IMR-90 (cell line): ENCODE data around the gene TRMT10B. TPM values are rescaled to one million over a fixed set of nuclear protein-coding genes. Genes with fewer than 3 reads are reported as not detected.

Experiments
- ATAC-seq: fragments of 200-7000 bp; cut with Tn5 transposase; 2 replicates; pipeline ENCODE4 v1.9.1; 2020; ENCODE audit warnings: low read depth, mild to moderate bottlenecking, moderate library complexity
- Bru-seq: library from RNA; stranded (reverse); fragments of 400-500 nt; gene quantifications from one replicate; lab custom pipeline; 2021; lab: Mats Ljungman, UMichigan
- BruChase-seq, 2 experiments: library from RNA; stranded (reverse); fragments of 400-500 nt; gene quantifications; one replicate each; lab custom pipeline; 2021; lab: Mats Ljungman, UMichigan
- BruUV-seq: library from RNA; stranded (reverse); fragments of 400-500 nt; replicated peaks from 2 replicates; lab custom pipeline; 2021; lab: Mats Ljungman, UMichigan
- CTCF ChIA-PET: fragments of 300-600 bp; formaldehyde crosslinking; extraction: SDS; loops from one replicate; lab custom pipeline; 2021; ENCODE audit warnings: antibody characterized with exemption; lab: Yijun Ruan, JAX
- POLR2A ChIA-PET: fragments of 300-600 bp; sonication (Branson Sonifier 250); formaldehyde crosslinking; loops from one replicate; lab custom pipeline; 2022; ENCODE audit warnings: antibody characterized with exemption; ENCODE audit not compliant: unreplicated experiment; lab: Charles Lee
- DNase-seq: peaks from one replicate; pipeline ENCODE4 v3.0.0; 2013
- H2AFZ ChIP-seq: replicated peaks from 2 replicates; pipeline ENCODE3; 2013; ENCODE audit warnings: low read length, mild to moderate bottlenecking; ENCODE audit not compliant: poor library complexity
- H2AK5ac ChIP-seq: 2 replicates; pipeline ENCODE4 v1.6.1; 2013; ENCODE audit warnings: low read depth, low read length, inconsistent platforms
- H2AK9ac ChIP-seq: replicated peaks from 2 replicates; pipeline ENCODE3; 2013; ENCODE audit warnings: mild to moderate bottlenecking, low read depth, low read length, moderate library complexity; ENCODE audit not compliant: poor library complexity
- H2BK120ac ChIP-seq: 2 replicates; pipeline ENCODE4 v1.6.1; 2013; ENCODE audit warnings: low read depth, low read length, inconsistent platforms
- H2BK15ac ChIP-seq: 3 replicates; pipeline ENCODE4 v1.6.1; 2013; ENCODE audit warnings: low read depth, low read length, inconsistent platforms
- H2BK20ac ChIP-seq: 2 replicates; pipeline ENCODE4 v1.6.1; 2013; ENCODE audit warnings: low read depth, mild to moderate bottlenecking, inconsistent platforms, low read length, moderate library complexity
- H2BK5ac ChIP-seq: 2 replicates; pipeline ENCODE4 v1.6.1; 2013; ENCODE audit warnings: mild to moderate bottlenecking, low read depth, low read length, inconsistent platforms; ENCODE audit not compliant: poor library complexity, severe bottlenecking
- H3K14ac ChIP-seq: replicated peaks from 2 replicates; pipeline ENCODE4 v1.6.1; 2013; ENCODE audit warnings: low read depth, low read length, inconsistent platforms
- H3K18ac ChIP-seq: 2 replicates; pipeline ENCODE4 v1.6.1; 2013; ENCODE audit warnings: low read depth, low read length, control low read depth
- H3K23ac ChIP-seq: 2 replicates; pipeline ENCODE4 v1.6.1; 2013; ENCODE audit warnings: low read depth, low read length, inconsistent platforms
- H3K27ac ChIP-seq: 2 replicates; pipeline ENCODE4 v1.5.1; 2013; ENCODE audit warnings: mild to moderate bottlenecking, control low read depth, low read length; ENCODE audit not compliant: insufficient read depth
- H3K27me3 ChIP-seq: 2 replicates; pipeline ENCODE4 v1.6.1; 2013; ENCODE audit warnings: low read length; ENCODE audit not compliant: control insufficient read depth, insufficient read depth
- H3K36me3 ChIP-seq: 2 replicates; pipeline ENCODE4 v1.6.1; 2013; ENCODE audit warnings: low read length, mixed read lengths; ENCODE audit not compliant: control insufficient read depth, insufficient read depth
- H3K4ac ChIP-seq: 2 replicates; pipeline ENCODE4 v1.6.1; 2013; ENCODE audit warnings: low read depth, low read length, inconsistent platforms
- H3K4me1 ChIP-seq: 2 replicates; pipeline ENCODE4 v1.6.1; 2013; ENCODE audit warnings: low read length, mixed read lengths; ENCODE audit not compliant: control insufficient read depth, insufficient read depth
- H3K4me2 ChIP-seq: 2 replicates; pipeline ENCODE4 v1.6.1; 2013; ENCODE audit warnings: low read depth, mild to moderate bottlenecking, control low read depth, low read length, moderate library complexity
- H3K4me3 ChIP-seq: 2 replicates; pipeline ENCODE4 v1.5.1; 2013; ENCODE audit warnings: low read depth, mild to moderate bottlenecking, control low read depth, low read length, moderate library complexity; ENCODE audit not compliant: insufficient read depth
- H3K56ac ChIP-seq: 2 replicates; pipeline ENCODE4 v1.6.1; 2013; ENCODE audit warnings: low read length, inconsistent platforms; ENCODE audit not compliant: insufficient read depth; ENCODE audit errors: extremely low read depth
- H3K79me1 ChIP-seq, 2 experiments: 2 replicates each; pipeline ENCODE4 v1.6.1; 2013; ENCODE audit warnings: low read length in 2 of 2, inconsistent platforms in 1 of 2, low read depth in 1 of 2
- H3K9ac ChIP-seq: 2 replicates; pipeline ENCODE4 v1.6.1; 2013; ENCODE audit warnings: low read depth, low read length, control low read depth
- H3K9me1 ChIP-seq: 2 replicates; pipeline ENCODE4 v1.6.1; 2013; ENCODE audit warnings: low read length, inconsistent platforms; ENCODE audit not compliant: insufficient read depth
- H3K9me3 ChIP-seq: 2 replicates; pipeline ENCODE4 v1.6.1; 2013; ENCODE audit warnings: low read length; ENCODE audit not compliant: control insufficient read depth, insufficient read depth
- H4K20me1 ChIP-seq: 2 replicates; pipeline ENCODE4 v1.6.1; 2013; ENCODE audit warnings: low read length, inconsistent platforms; ENCODE audit not compliant: insufficient read depth
- H4K5ac ChIP-seq: 2 replicates; pipeline ENCODE4 v1.6.1; 2013; ENCODE audit warnings: mild to moderate bottlenecking, low read depth, low read length, control low read depth
- H4K8ac ChIP-seq, 2 experiments: 2 replicates each; pipeline ENCODE4 v1.6.1; 2013; ENCODE audit warnings: low read depth in 2 of 2, low read length in 2 of 2, control low read depth in 1 of 2, inconsistent platforms in 1 of 2
- H4K91ac ChIP-seq: 2 replicates; pipeline ENCODE4 v1.6.1; 2013; ENCODE audit warnings: low read depth, low read length, inconsistent platforms; ENCODE audit not compliant: insufficient read depth
- CEBPB ChIP-seq: IDR thresholded peaks from 2 replicates; pipeline ENCODE4 v1.6.1; 2012; ENCODE audit warnings: low read depth, low read length, improper control_type of control experiment
- MAZ ChIP-seq: IDR thresholded peaks from 2 replicates; pipeline ENCODE4 v1.6.1; 2012; ENCODE audit warnings: low read depth, mild to moderate bottlenecking, low read length, improper control_type of control experiment, moderate library complexity, borderline replicate concordance
- MXI1 ChIP-seq: IDR thresholded peaks from 2 replicates; pipeline ENCODE4 v1.6.1; 2012; ENCODE audit warnings: low read depth, mild to moderate bottlenecking, low read length, moderate library complexity, borderline replicate concordance
- NFE2L2 ChIP-seq: fragments of 150-350 bp; IDR thresholded peaks from 2 replicates; pipeline ENCODE4 v1.6.1; 2016; ENCODE audit warnings: low read depth, mild to moderate bottlenecking, low read length
- RCOR1 ChIP-seq: IDR thresholded peaks from 2 replicates; pipeline ENCODE4 v1.6.1; 2012; ENCODE audit warnings: mild to moderate bottlenecking, low read length, improper control_type of control experiment; ENCODE audit not compliant: insufficient replicate concordance
- WGBS, 2 experiments: methylation state at CpG; one replicate each; pipeline versions ENCODE4 v1.1.5 to v1.1.7; 2013; ENCODE audit warnings: missing lambda C conversion rate in 2 of 2; ENCODE audit not compliant: insufficient read length in 1 of 2; ENCODE audit errors: extremely low coverage in 2 of 2; 5-methylcytosine and 5-hydroxymethylcytosine counted together
- dilution Hi-C: fragments of 300-500 bp; cut with HindIII; formaldehyde crosslinking; loops from one replicate; pipeline ENCODE4 v1.14.3; 2018; ENCODE audit warnings: low sequenced_read_pairs; ENCODE audit not compliant: unreplicated experiment
- in situ Hi-C: fragments of 300-500 bp; cut with MboI; formaldehyde crosslinking; loops from 3 replicates; pipeline ENCODE4 v1.14.3; 2019; ENCODE audit warnings: low sequenced_read_pairs, inconsistent platforms, mixed read lengths
- intact Hi-C: fragments of 100-400 bp; cut with micrococcal nuclease; formaldehyde crosslinking; loops from 2 replicates; pipeline ENCODE4 v1.10.0; 2022
- long read RNA-seq: library from polyadenylated mRNA; unstranded; transcript quantifications from one replicate; pipeline ENCODE4 v2.0.0, GENCODE V29; 2021; ENCODE audit not compliant: unreplicated experiment
- polyA plus RNA-seq, 3 experiments: library from polyadenylated mRNA; depleted of rRNA; stranded (reverse); fragments of >200 nt; gene quantifications; 2 replicates each; pipeline ENCODE4 v1.2.3, GENCODE V29; 2012; ENCODE audit warnings: low replicate concordance in 1 of 3
- total RNA-seq: library from RNA; depleted of rRNA; stranded (reverse); fragments of >200 nt; gene quantifications from 2 replicates; pipeline ENCODE4 v1.2.3, GENCODE V29; 2012; rRNA removed
- TF ChIP-seq, protein P1 (sequence below): fragments of 150-350 bp; IDR thresholded peaks from 2 replicates; pipeline ENCODE4 v1.6.1; 2017; ENCODE audit warnings: mild to moderate bottlenecking, antibody characterized with exemption, low read length, low read depth
- TF ChIP-seq, protein P2 (sequence below): conservative IDR thresholded peaks from 2 replicates; pipeline ENCODE4 v1.5.1; 2012; ENCODE audit warnings: mild to moderate bottlenecking, low read depth, low read length, improper control_type of control experiment

TRMT10B gene, protein sequence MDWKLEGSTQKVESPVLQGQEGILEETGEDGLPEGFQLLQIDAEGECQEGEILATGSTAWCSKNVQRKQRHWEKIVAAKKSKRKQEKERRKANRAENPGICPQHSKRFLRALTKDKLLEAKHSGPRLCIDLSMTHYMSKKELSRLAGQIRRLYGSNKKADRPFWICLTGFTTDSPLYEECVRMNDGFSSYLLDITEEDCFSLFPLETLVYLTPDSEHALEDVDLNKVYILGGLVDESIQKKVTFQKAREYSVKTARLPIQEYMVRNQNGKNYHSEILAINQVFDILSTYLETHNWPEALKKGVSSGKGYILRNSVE
- 2.3 and 2.5 TPM in 2 replicates for total RNA-seq
- 4.5 and 4.9 TPM in 2 replicates for polyA plus RNA-seq (2012; rRNA removed)
- 1.5 and 4.6 TPM in 2 replicates for polyA plus RNA-seq (2012; cell fraction: cytosol; rRNA removed)
- polyA plus RNA-seq (2012; cell fraction: nucleus; rRNA removed; ENCODE audit: low replicate concordance), result 2.5 and 9.0 TPM in 2 replicates
- percentile 66 among the genes with signal in this experiment for Bru-seq, nascent RNA
- BruChase-seq, experiment 1, labeled RNA remaining after a 6-hour chase, result percentile 80 among the genes with signal in this experiment
- percentile 71 among the genes with signal in this experiment for BruChase-seq, experiment 2, labeled RNA remaining after a 2-hour chase
- long read RNA-seq, partial matches to known transcripts, result 3 of 35 reads
- long read RNA-seq, other reads (novel, unspliced or antisense), result 29 of 35 reads

DNA sequence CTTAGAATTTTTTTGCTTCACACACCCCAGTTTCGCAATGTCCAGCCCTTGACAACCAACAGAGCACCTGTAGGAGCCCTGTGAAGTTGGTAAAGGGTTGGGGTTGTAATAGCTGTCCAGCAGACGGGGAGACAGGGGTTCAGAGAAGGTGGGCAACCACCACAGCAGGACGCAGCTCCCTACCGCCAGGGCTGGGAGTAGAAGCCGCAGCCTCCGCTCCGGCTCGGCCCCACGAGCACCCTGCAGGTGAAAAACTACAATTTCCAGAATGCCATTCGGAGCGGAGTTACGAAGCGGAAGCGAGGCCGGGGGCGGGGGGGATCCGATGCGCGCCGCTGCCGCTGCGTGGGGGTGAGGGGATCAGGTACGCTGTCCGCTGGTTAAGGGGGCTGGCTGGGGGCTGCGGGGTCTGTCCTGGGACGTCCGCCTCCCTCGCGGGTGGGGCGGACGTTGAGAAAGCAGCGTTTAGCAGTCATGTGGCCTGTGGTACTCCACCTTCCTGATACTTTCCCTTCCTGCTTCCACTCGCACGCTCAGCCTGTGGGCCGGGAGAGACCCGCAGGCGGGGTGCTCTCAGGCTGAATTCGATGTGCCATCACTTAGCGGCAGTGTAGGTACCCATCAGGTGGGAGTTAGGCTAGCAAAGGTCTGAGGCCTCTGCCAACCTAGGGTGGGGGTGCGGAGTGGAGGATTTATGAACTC lies at the start of gene TRMT10B:
TRMT10B (plus strand) TSS at position 317 of the 702 bp plus-strand sequence. CDS start 8,127 bp downstream, outside the sequence.
- H3K4me1 ChIP-seq, result peaks cover 4% of the 10 kb centered on the region
- peaks cover 23% of the 10 kb centered on the region in 2 experiments for H3K79me1 ChIP-seq
- BruUV-seq, result no TSS peak
- H3K18ac ChIP-seq, result peak within 1 kb of the TSS; percentile 48
- H3K56ac ChIP-seq, result peak within 1 kb of the TSS; percentile 80
- H3K27ac ChIP-seq, result peak within 1 kb of the TSS; percentile 91
- WGBS, 2 experiments, result no CpG with 5 or more reads among the region's 40 CpGs
- H2AK5ac ChIP-seq, result peak within 1 kb of the TSS; percentile 80
- H3K36me3 ChIP-seq, result peaks cover 2% of the 10 kb centered on the region; the same call in 1 of the 2 replicates
- peaks cover 5% of the 10 kb centered on the region; the same call in 1 of the 2 replicates for H3K9me1 ChIP-seq
- ChIA-PET POLR2A (no interaction called here), CTCF (no interaction called here)
- H3K9ac ChIP-seq, result peak within 1 kb of the TSS; percentile 98
- peak within 1 kb of the TSS; percentile 80 for H4K91ac ChIP-seq
- H2BK20ac ChIP-seq, result no peak within 1 kb of the TSS
- H3K27me3 ChIP-seq, result no peaks in the 10 kb centered on the region
- ATAC-seq, result peak; percentile 95
- peak; percentile 79 for TF ChIP-seq CEBPB
- 0 out of 2 replicates have a peak, but pooled peaks have one; percentile 25 for TF ChIP-seq MXI1
- TF ChIP-seq NFE2L2, result no peak
- TF ChIP-seq, protein P1, sequence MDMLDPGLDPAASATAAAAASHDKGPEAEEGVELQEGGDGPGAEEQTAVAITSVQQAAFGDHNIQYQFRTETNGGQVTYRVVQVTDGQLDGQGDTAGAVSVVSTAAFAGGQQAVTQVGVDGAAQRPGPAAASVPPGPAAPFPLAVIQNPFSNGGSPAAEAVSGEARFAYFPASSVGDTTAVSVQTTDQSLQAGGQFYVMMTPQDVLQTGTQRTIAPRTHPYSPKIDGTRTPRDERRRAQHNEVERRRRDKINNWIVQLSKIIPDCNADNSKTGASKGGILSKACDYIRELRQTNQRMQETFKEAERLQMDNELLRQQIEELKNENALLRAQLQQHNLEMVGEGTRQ, result peak; percentile 61
- TF ChIP-seq, protein P2, sequence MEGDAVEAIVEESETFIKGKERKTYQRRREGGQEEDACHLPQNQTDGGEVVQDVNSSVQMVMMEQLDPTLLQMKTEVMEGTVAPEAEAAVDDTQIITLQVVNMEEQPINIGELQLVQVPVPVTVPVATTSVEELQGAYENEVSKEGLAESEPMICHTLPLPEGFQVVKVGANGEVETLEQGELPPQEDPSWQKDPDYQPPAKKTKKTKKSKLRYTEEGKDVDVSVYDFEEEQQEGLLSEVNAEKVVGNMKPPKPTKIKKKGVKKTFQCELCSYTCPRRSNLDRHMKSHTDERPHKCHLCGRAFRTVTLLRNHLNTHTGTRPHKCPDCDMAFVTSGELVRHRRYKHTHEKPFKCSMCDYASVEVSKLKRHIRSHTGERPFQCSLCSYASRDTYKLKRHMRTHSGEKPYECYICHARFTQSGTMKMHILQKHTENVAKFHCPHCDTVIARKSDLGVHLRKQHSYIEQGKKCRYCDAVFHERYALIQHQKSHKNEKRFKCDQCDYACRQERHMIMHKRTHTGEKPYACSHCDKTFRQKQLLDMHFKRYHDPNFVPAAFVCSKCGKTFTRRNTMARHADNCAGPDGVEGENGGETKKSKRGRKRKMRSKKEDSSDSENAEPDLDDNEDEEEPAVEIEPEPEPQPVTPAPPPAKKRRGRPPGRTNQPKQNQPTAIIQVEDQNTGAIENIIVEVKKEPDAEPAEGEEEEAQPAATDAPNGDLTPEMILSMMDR, result no peak
- TF ChIP-seq RCOR1, result no peak
- TF ChIP-seq MAZ, result peak; percentile 78; the same call in 1 of the 2 replicates
- peak within 1 kb of the TSS; percentile 80 for H3K23ac ChIP-seq
- dilution Hi-C loops, result no loop called here
- peak within 1 kb of the TSS; percentile 97 for H2AFZ ChIP-seq
- in situ Hi-C loops, result no loop called here
- peak; percentile 64 for DNase-seq
- no peaks in the 10 kb centered on the region for H4K20me1 ChIP-seq
- peak within 1 kb of the TSS; percentile 90 to 97 for H4K8ac ChIP-seq
- H3K14ac ChIP-seq, result peak within 1 kb of the TSS; percentile 95
- peak within 1 kb of the TSS; percentile 92 for H3K4ac ChIP-seq
- peak within 1 kb of the TSS; percentile 82 for H3K4me3 ChIP-seq
- no peaks in the 10 kb centered on the region for H3K9me3 ChIP-seq
- peak within 1 kb of the TSS; percentile 84 for H4K5ac ChIP-seq
- peak within 1 kb of the TSS; percentile 79 for H2BK5ac ChIP-seq
- H2BK120ac ChIP-seq, result peak within 1 kb of the TSS; percentile 74
- intact Hi-C loops, result no loop called here
- H3K4me2 ChIP-seq, result peak within 1 kb of the TSS; percentile 86
- H2AK9ac ChIP-seq, result peak within 1 kb of the TSS; percentile 92
- H2BK15ac ChIP-seq, result peak within 1 kb of the TSS; percentile 31; the same call in 1 of the 3 replicates
